Stimulated activated naive B cell treated with anti-CD40 and anti-IgM and Interleukin-4, amounts not matched to agents 10 μg/mL and 1 μg/mL and 100 μg/mL, for 72 hours (primary cell): Measurements from ENCODE around the gene ZNF860.
A peak's percentile ranks its signal among the peaks of the same experiment; 100 is the strongest.
"Not testable (repeated sequence)": the region's sequence is repeated elsewhere in the genome, so short reads cannot be mapped to it uniquely, and the experiment has no call there.

ENCODE experiments used
- ATAC-seq, 2 donors: fragments of 150-1000 bp; cut with Tn5 transposase; replicated peaks; 2 replicates each; pipeline ENCODE4 v1.10.0; 2021; ENCODE audit warnings: moderate library complexity in 1 of 2
- DNase-seq: peaks from one replicate; pipeline ENCODE4 v3.0.0; 2021
- H3K27ac Mint-ChIP-seq: one replicate; pipeline ENCODE4 v1.8.0; 2022; ENCODE audit warnings: mild to moderate bottlenecking, mixed read lengths
- H3K27me3 Mint-ChIP-seq, 2 donors: one replicate each; pipeline ENCODE4 v1.8.0; 2022; ENCODE audit warnings: mixed read lengths in 2 of 2
- H3K36me3 Mint-ChIP-seq, 2 donors: one replicate each; pipeline ENCODE4 v1.8.0; 2022; ENCODE audit warnings: mixed read lengths in 2 of 2, mild to moderate bottlenecking in 1 of 2
- H3K4me1 Mint-ChIP-seq, 2 donors: one replicate each; pipeline ENCODE4 v1.8.0; 2022; ENCODE audit warnings: mixed read lengths in 2 of 2, mild to moderate bottlenecking in 1 of 2
- H3K4me3 Mint-ChIP-seq, 2 donors: one replicate each; pipeline ENCODE4 v1.8.0; 2022; ENCODE audit warnings: mild to moderate bottlenecking in 2 of 2, mixed read lengths in 2 of 2, moderate library complexity in 1 of 2
- H3K9me3 Mint-ChIP-seq, 2 donors: one replicate each; pipeline ENCODE4 v1.8.0; 2022; ENCODE audit warnings: mixed read lengths in 2 of 2, mild to moderate bottlenecking in 1 of 2

The ZNF860 gene

DNA sequence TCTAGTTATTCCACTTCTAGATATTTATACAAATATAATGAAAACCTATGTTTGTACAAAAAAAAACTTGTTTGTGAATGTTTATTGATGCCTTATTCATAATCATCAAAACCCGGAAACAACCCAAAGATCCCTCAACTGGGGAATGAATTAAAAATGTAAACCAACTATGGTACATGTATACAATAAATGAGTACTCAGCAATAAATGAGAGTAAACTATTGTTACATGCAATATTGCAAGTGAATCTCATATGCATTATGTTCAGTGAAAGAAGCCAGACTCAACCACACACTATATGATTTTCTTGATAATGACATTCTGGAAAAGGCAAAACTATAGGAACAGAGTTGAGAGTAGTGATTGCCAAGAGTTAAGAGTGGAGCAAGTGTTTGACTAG is 12.3 kb downstream of the ZNF860 start:
- DNase-seq (no peak), ATAC-seq (no peak)
- no peaks in the 10 kb centered on the region for H3K27me3 Mint-ChIP-seq
- H3K9me3 Mint-ChIP-seq, result peaks cover 7 to 14% of the 10 kb centered on the region in 2 donors
- peaks cover 7 to 28% of the 10 kb centered on the region in 2 donors for H3K4me1 Mint-ChIP-seq
- H3K27ac Mint-ChIP-seq, result no peak overlapping the region
- no peak overlapping the region for H3K4me3 Mint-ChIP-seq
- H3K36me3 Mint-ChIP-seq, result peaks cover 25 to 47% of the 10 kb centered on the region in 2 donors

DNA sequence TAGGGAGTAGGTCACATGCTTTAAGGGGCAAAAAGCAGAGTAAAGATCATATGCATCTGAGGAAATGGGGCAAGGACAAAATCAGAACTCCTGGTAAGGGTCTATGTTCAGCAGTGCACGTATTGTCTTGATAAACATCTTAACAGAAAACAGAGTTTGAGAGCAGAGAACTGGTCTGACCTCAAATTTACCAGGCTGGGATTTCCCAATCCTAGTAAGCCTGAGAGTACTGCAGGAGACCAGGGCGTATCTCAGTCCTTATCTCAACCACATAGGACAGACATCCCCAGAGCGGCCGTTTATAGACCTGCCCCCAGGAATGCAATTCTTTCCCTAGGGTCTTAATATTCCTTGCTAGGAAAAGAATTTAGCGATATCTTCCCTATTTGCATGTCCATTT is 13.5 kb downstream of the ZNF860 start:
- DNase-seq, result not testable (repeated sequence)

DNA sequence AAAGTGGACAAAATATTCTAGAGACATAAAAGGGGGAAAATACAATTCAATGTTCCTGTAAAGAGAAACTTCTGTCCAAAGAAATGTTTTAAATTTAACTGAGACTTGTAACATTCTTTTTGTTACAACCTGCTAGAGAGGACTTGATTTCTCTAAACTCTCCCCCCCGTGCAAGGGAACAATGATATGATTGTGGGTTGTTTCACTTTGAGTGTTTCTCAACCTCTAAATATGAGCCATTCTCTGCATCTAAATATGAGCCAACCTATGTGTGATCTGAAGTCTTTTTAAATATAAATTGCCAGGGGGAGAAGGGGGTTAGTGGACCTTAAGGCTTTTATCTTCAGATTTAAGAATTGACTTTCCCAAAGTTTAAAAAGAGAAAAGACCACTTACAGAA is 14.6 kb downstream of the ZNF860 start:
- ATAC-seq (peak; percentile 31 to 35), DNase-seq (no peak)
- Mint-ChIP-seq H3K27me3 (no peaks in the 10 kb centered on the region), H3K9me3 (peaks cover 7 to 14% of the 10 kb centered on the region in 2 donors), H3K36me3 (peaks cover 25 to 55% of the 10 kb centered on the region in 2 donors), H3K4me1 (peaks cover 23 to 49% of the 10 kb centered on the region in 2 donors), H3K27ac (peak overlapping the region; percentile 56), H3K4me3 (no peak overlapping the region)

More for the DNA sequence above, 13.5 kb downstream of the ZNF860 start:
- Mint-ChIP-seq H3K4me1 (peaks cover 15 to 38% of the 10 kb centered on the region in 2 donors), H3K36me3 (peaks cover 25 to 50% of the 10 kb centered on the region in 2 donors), H3K9me3 (peaks cover 7 to 14% of the 10 kb centered on the region in 2 donors), H3K27ac (peak overlapping the region; percentile 77)
- not testable (repeated sequence) for H3K27me3 Mint-ChIP-seq, ATAC-seq, H3K4me3 Mint-ChIP-seq

GRCh38 chr3:31997500-31997899 is 15.9 kb downstream of the ZNF860 start:
- Mint-ChIP-seq H3K9me3 (peaks cover 6 to 11% of the 10 kb centered on the region in 2 donors), H3K4me3 (no peak overlapping the region), H3K4me1 (peaks cover 27 to 54% of the 10 kb centered on the region in 2 donors), H3K27me3 (no peaks in the 10 kb centered on the region), H3K36me3 (peaks cover 18 to 49% of the 10 kb centered on the region in 2 donors), H3K27ac (no peak overlapping the region)
- no peak for DNase-seq
- ATAC-seq, result no peak

GRCh38 chr3:31999907-32000439 is 18.4 kb downstream of the ZNF860 start:
- Mint-ChIP-seq H3K27me3 (no peaks in the 10 kb centered on the region), H3K4me3 (peak overlapping the region; percentile 39 to 65), H3K27ac (peak overlapping the region; percentile 92), H3K36me3 (peaks cover 8 to 37% of the 10 kb centered on the region in 2 donors), H3K4me1 (peaks cover 38 to 61% of the 10 kb centered on the region in 2 donors), H3K9me3 (no peaks in the 10 kb centered on the region)
- ATAC-seq (peak; percentile 91 to 95), DNase-seq (peak; percentile 17)

DNA sequence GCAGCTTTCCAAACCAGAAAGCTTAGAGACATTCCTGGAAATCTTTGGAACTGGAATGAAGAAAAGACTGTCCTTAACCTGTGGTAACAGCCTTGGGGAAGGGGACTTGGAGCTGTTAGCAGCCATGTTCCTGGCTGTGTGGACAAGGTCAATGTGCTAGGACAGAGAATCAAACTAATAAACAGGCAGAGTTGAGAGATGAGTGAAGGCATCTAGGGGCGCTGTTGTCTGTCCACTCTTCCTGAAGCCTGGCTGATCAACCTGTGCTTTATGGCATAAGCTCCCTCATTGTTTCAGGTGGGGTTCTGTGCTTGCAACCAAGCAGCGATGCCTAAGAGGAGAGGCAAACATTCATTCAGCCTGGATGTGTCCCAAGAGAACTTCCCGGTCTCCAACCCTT is 19.3 kb downstream of the ZNF860 start:
- H3K4me3 Mint-ChIP-seq, result no peak overlapping the region
- peak overlapping the region; percentile 92 for H3K27ac Mint-ChIP-seq
- H3K9me3 Mint-ChIP-seq, result no peaks in the 10 kb centered on the region
- peaks cover 37 to 63% of the 10 kb centered on the region in 2 donors for H3K4me1 Mint-ChIP-seq
- no peaks in the 10 kb centered on the region for H3K27me3 Mint-ChIP-seq
- DNase-seq (no peak), ATAC-seq (no peak)
- peaks cover 10 to 35% of the 10 kb centered on the region in 2 donors for H3K36me3 Mint-ChIP-seq

DNA sequence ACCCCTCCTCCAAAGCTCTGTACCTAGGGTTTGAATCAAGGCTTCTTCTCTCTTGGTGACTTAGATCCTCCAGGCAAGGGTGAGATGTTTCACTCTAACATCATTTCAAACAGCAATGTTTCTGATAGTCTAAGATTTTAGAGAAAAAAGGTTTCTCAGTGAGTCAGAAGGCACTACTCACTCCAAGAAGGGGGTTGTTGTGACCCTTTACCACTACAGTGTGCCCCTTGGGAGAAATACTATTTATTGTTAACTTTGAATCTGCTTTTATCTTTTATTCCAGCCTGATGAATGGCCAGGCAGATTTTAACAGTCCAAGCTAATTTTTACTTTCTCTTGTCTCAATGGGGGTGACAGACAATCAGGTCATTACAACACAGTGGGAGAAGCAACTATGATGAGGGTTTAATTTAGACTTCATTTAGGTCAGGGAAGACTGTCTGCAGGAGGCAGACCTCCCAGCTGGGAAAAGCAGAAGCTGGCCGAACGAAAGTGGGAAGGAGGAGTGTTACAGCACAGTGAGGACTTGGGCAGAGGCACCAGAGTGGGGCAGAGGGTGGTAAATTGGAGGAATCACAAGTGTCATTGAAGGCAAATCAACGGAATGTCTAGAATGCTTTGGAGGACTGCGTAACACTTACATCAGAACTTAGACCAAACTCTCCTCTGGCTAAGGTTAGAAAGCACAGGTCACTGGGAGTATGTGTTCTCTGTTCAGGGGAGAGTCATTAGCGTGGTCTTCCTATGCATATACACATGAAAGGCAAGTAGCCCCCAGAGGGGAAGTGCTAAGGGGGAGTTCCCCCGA is 21.2 kb downstream of the ZNF860 start:
- H3K4me1 Mint-ChIP-seq, result peaks cover 43 to 60% of the 10 kb centered on the region in 2 donors
- H3K9me3 Mint-ChIP-seq, result peaks cover 0 to 4% of the 10 kb centered on the region in 2 donors
- peaks cover 4 to 27% of the 10 kb centered on the region in 2 donors for H3K36me3 Mint-ChIP-seq
- H3K4me3 Mint-ChIP-seq, result no peak overlapping the region
- H3K27me3 Mint-ChIP-seq, result no peaks in the 10 kb centered on the region
- peak overlapping the region; percentile 38 for H3K27ac Mint-ChIP-seq
- ATAC-seq (peak in 1 of 2 donors; percentile 33), DNase-seq (no peak)

- peaks cover 2 to 24% of the 10 kb centered on the region in 2 donors for H3K36me3 Mint-ChIP-seq
- H3K27ac Mint-ChIP-seq, result peak overlapping the region; percentile 38
- no peak overlapping the region for H3K4me3 Mint-ChIP-seq
- no peak for DNase-seq
- ATAC-seq, result no peak
- H3K9me3 Mint-ChIP-seq, result peaks cover 0 to 4% of the 10 kb centered on the region in 2 donors
- no peaks in the 10 kb centered on the region for H3K27me3 Mint-ChIP-seq
- peaks cover 43 to 53% of the 10 kb centered on the region in 2 donors for H3K4me1 Mint-ChIP-seq
Observed at GRCh38 chr3:32003380-32003779, 21.8 kb downstream of the ZNF860 start.

DNA sequence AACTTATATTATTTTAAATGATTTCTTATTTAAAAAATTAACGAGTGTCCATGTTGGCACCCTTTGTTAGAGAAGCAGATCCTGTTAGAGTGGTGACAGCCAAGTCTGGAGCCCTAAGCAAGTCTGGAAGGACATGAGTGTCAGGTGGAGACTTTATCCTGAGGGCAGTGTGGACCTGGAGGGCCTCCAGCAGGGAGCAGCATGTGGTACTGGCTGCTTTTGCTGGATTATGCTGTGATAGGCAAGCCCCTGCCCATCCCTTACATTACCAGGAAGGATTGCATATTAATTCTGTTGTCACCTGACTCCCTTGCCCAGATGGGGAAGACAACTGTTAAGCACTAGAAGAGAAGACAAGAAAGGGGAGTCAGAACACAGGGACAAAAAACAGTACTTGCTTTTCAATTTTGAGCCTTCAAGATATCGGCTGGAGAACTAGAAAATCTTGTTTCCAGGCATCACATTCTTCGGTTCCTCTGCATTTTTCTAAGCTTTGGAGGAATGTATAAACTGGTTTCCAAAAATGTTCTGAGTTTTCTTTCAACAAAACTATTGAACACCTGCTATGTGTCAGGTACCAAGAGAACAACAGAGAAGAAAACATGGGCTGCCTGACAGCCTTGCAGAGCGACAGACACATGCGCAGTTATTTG is 22.7 kb downstream of the ZNF860 start:
- Mint-ChIP-seq H3K9me3 (peaks cover 0 to 4% of the 10 kb centered on the region in 2 donors), H3K27me3 (no peaks in the 10 kb centered on the region), H3K27ac (no peak overlapping the region), H3K4me1 (peaks cover 41 to 46% of the 10 kb centered on the region in 2 donors), H3K36me3 (peaks cover 2 to 23% of the 10 kb centered on the region in 2 donors), H3K4me3 (no peak overlapping the region)
- no peak for ATAC-seq
- DNase-seq, result no peak

- Mint-ChIP-seq H3K9me3 (peaks cover 8 to 10% of the 10 kb centered on the region in 2 donors), H3K36me3 (peaks cover 6 to 29% of the 10 kb centered on the region in 2 donors), H3K4me1 (peaks cover 20 to 26% of the 10 kb centered on the region in 2 donors), H3K4me3 (no peak overlapping the region), H3K27me3 (no peaks in the 10 kb centered on the region), H3K27ac (no peak overlapping the region)
- DNase-seq (no peak), ATAC-seq (no peak)
Observed at GRCh38 chr3:32009101-32009500, 27.6 kb downstream of the ZNF860 start.

DNA sequence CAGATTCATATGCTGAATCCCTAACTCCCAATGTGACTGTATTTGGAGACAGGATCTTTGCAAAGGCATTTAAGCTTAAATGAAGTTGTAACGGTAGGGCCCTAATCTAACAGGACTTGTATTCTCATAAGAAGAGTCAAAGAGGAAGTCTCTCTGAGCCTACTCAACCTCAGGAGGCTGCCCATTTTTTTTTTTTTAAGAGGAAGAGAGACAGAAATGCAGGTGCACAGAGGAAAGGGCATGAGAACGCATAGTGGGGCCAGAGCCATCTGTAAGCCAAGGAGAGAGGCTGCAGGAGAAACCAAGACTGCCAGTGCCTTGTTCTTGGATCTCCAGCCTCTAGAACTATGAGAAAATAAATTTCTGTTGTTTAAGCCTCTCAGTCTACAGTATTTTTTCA is 28.4 kb downstream of the ZNF860 start:
- peaks cover 18 to 26% of the 10 kb centered on the region in 2 donors for H3K4me1 Mint-ChIP-seq
- no peaks in the 10 kb centered on the region for H3K27me3 Mint-ChIP-seq
- ATAC-seq, result peak; percentile 100

DNA sequence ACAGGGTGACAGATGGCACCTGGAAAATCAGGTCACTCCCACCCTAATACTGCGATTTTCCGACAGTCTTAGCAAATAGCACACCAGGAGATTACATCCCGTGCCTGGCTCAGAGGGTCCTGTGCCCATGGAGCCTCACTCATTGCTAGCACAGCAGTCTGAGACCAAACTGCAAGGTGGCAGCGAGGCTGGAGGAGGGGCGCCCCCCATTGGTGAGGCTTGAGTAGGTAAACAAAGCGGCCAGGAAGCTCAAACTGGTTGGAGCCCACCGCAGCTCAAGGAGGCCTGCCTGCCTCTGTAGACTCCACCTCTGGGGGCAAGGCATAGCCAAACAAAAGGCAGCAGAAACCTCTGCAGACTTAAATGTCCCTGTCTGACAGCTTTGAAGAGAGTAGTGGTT is 29.1 kb downstream of the ZNF860 start:
- not testable (repeated sequence) for H3K4me3 Mint-ChIP-seq, ATAC-seq, DNase-seq, H3K9me3 Mint-ChIP-seq, H3K27me3 Mint-ChIP-seq
- Mint-ChIP-seq H3K27ac (peak overlapping the region; percentile 47), H3K36me3 (peaks cover 4 to 27% of the 10 kb centered on the region in 2 donors), H3K4me1 (peaks cover 18 to 20% of the 10 kb centered on the region in 2 donors)

More for the DNA sequence above, 28.4 kb downstream of the ZNF860 start:
- Mint-ChIP-seq H3K36me3 (peaks cover 6 to 27% of the 10 kb centered on the region in 2 donors), H3K4me3 (peak overlapping the region; percentile 7 to 54), H3K27ac (peak overlapping the region; percentile 63), H3K9me3 (peaks cover 8 to 10% of the 10 kb centered on the region in 2 donors)
- peak; percentile 15 for DNase-seq

DNA sequence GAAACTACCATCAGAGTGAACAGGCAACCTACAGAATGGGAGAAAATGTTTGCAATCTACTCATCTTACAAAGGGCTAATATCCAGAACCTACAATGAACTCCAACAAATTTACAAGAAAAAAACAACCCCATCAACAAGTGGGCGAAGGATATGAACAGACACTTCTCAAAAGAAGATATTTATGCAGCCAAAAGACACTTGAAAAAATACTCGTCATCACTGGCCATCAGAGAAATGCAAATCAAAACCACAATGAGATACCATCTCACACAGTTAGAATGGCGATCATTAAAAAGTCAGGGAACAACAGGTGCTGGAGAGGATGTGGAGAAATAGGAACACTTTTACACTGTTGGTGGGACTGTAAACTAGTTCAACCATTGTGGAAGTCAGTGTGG is 34.1 kb downstream of the ZNF860 start:
- not testable (repeated sequence) for H3K27ac Mint-ChIP-seq, H3K27me3 Mint-ChIP-seq, H3K9me3 Mint-ChIP-seq, ATAC-seq, H3K4me3 Mint-ChIP-seq, DNase-seq
- Mint-ChIP-seq H3K36me3 (peaks cover 0 to 14% of the 10 kb centered on the region in 2 donors), H3K4me1 (peaks cover 11 to 18% of the 10 kb centered on the region in 2 donors)

DNA sequence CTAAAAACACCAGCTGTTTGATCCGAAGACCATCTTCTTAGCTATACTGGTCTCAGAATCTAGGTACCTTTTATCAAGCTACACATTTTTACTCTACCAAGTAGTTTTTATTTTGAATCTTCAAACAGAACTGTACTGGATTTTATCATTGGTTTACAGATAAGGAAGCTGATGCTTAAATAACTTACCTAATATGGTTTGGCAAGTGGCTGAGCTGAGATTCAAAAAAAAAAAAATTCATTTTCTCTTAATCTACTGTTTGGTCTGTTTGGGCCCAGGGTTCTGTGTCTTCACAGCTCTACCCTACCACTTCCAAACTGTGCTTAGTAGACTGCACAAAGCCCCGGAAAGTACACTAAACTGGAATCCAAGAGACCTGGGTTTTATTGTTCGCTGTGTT is 35.7 kb downstream of the ZNF860 start:
- peaks cover 4% of the 10 kb centered on the region in 2 donors for H3K9me3 Mint-ChIP-seq
- no peak for ATAC-seq
- H3K36me3 Mint-ChIP-seq, result peaks cover 0 to 8% of the 10 kb centered on the region in 2 donors
- H3K27ac Mint-ChIP-seq, result no peak overlapping the region
- DNase-seq, result no peak
- H3K4me3 Mint-ChIP-seq, result no peak overlapping the region
- no peaks in the 10 kb centered on the region for H3K27me3 Mint-ChIP-seq
- H3K4me1 Mint-ChIP-seq, result peaks cover 11 to 14% of the 10 kb centered on the region in 2 donors
